ENCODE data around the gene ZBTB24.
A peak's percentile ranks its signal among the peaks of the same experiment; 100 is the strongest.

ZBTB24 gene

DNA sequence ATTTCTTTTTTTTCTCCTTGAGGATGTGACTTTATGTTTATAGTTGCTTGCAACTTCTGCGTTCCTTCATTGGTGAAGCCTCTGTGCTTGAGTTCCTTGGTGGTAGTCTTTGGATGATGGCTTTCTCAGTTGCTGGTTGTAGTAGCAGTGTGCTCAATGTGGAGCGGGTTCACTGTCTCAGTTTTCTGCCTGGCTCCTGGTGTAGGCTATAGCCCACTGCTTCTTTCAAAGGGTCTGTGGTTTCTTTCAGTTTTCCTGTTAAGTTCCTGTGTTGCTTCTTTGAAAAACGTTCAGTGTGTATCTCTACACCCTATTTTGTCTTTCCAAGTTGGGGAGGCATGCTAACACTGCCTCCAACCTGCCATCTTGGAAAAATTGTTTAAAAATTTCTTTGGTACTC lies 33.9 kb upstream of the ZBTB24 start:
- TF ChIP-seq, protein P1, sequence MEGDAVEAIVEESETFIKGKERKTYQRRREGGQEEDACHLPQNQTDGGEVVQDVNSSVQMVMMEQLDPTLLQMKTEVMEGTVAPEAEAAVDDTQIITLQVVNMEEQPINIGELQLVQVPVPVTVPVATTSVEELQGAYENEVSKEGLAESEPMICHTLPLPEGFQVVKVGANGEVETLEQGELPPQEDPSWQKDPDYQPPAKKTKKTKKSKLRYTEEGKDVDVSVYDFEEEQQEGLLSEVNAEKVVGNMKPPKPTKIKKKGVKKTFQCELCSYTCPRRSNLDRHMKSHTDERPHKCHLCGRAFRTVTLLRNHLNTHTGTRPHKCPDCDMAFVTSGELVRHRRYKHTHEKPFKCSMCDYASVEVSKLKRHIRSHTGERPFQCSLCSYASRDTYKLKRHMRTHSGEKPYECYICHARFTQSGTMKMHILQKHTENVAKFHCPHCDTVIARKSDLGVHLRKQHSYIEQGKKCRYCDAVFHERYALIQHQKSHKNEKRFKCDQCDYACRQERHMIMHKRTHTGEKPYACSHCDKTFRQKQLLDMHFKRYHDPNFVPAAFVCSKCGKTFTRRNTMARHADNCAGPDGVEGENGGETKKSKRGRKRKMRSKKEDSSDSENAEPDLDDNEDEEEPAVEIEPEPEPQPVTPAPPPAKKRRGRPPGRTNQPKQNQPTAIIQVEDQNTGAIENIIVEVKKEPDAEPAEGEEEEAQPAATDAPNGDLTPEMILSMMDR (conservative IDR thresholded peaks at IDR 0.05): no peak
- no peak overlapping the region for H3K27ac ChIP-seq

DNA sequence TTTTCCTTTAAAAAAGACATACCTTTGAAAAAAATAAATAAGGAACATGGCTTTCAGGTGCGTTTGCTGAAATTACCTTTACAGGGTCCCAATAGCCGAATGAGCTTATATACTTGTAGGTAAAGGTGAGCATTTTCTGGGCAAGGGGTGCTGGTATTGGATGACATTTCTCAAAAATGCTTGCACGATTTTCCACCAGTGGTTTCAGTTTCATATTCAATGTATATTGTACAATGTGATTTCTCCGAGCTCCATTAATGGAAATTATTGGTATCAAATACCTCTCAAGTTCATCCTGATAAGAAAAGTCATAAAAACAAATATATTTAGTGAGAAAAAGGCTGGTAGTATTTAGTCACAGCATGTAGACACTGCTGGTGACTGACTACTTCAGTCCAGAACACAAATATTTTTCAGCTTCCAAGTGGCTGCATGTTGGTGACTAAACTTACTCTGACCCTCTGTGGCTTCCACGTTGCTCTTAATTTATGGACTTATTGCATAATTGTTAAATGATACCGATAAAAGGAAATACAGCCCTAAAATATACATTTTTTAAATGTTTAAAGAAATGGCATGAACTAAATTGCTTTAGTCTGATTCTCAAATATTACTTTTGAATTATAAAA lies 32.9 kb upstream of the ZBTB24 start:
- TF ChIP-seq, protein P1 (conservative IDR thresholded peaks at IDR 0.05): no peak
- H3K27ac ChIP-seq: no peak overlapping the region

DNA sequence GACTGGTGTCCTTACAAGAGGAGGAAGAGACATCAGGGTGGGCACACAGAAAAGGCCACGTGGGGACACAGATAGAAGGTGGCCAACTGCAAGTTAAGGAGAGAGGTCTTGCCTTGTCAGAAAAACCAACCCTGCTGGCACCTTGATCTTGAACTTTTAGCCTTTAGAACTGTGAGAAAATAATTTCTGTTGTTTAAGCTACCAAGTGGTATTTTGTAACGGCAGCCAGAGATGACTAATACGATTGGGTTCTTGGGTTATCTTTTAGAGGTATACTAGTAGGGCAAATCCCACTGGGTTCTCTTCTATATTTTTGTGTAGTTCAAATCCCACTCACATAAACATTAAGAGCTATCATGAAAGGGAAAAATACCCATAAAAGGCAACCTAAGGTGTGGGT lies 31.9 kb upstream of the ZBTB24 start:
- no peak overlapping the region for H3K27ac ChIP-seq
- TF ChIP-seq, protein P1 (conservative IDR thresholded peaks at IDR 0.05): no peak

DNA sequence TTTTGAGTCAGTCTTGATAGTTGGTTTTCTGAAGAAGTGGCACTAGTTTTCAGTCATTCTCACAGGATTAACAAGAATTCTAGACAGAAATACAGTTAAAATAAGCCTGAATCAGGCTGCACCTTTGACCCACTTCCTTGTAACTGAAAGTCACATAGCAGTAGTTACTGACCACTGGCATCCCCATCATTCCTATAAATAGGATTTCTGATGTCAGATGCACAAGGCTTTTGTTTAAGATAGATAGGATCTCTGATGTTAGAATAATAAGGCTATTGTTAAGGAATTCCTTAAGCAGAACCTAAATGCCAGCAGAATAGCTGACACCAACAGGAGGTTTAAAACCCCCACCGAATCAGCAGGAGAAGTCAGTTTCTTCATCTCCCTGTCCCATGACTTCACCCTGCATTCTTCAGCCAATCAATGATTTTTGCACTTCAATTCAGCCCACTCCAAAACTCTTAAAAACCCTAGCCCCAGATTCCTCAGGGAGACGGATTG lies 30.6 kb upstream of the ZBTB24 start:
- TF ChIP-seq, protein P1 (conservative IDR thresholded peaks at IDR 0.05): no peak
- H3K27ac ChIP-seq: no peak overlapping the region

DNA sequence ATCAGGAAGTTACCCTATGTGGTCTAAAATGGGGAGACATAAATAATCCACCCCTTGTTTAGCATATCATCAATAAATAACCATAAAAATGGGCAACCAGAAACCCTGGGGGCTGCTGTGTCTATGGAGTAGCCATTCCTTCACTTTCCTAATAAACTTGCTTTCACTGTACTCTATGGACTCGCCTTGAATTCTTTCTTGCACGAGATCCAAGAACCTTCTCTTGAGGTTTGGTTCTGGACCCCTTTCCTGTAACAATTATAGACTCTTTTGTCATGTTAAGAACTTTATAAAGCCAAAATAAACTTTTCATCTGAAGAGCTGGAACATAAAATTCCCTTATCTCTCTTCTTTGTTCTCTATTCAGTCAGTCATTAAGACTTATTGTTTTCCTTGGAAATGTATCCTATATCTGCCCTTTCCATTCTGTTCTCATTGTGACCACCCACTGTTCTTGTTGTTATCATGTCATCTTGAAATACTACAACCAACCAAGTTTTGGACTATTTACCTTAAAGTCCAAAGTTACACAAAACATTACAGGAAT lies 29.3 kb upstream of the ZBTB24 start:
- TF ChIP-seq, protein P1 (conservative IDR thresholded peaks at IDR 0.05): no peak
- peak overlapping the region; percentile 32; the same call in 1 of the 2 replicates for H3K27ac ChIP-seq

DNA sequence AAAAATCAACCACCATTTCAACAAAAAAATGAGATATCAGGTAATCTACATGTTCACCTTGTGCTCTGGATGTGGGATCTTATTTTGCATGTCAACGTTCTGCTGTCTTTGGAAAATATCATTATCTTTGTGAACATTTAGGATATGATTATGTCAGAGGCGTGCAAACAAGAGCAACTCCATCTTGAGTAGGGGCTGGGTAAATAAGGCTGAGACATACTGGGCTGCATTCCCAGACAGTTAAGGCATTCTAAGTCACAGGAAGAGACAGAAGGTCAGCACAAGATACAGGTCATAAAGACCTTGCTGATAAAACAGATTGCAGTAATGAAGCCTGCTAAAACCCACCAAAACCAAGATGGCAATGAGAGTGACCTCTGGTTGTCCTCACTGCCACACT lies 28.8 kb upstream of the ZBTB24 start:
- peak overlapping the region; percentile 32; the same call in 1 of the 2 replicates for H3K27ac ChIP-seq

DNA sequence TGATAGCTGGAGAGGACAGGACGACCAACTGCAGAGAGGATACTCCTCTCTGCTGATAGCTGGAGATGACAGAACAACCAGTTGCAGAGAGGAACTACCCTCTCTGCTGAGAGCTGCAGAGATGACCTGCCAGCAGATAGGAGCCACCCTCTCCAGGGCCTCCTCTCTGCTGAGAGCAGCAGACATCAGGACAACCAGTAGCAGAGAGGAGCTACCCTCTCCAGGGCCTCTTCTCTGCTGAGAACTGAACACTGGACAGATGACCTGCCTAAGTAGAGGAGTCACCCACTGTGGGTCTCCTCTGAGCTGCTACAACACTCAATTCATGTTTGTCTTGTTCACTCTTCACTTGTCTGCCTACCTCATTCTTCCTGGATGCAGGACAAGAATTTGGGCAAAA lies 27.3 kb upstream of the ZBTB24 start:
- TF ChIP-seq, protein P1 (conservative IDR thresholded peaks at IDR 0.05): no peak
- H3K27ac ChIP-seq: no peak overlapping the region

More for the DNA sequence above, 28.8 kb upstream of the ZBTB24 start:
- TF ChIP-seq, protein P1 (conservative IDR thresholded peaks at IDR 0.05): no peak

Measured in VCaP (cell line).